ENCODE measurements around the gene CXCR3. TPM values are rescaled to one million over a fixed set of nuclear protein-coding genes. Genes with fewer than 3 reads are reported as not detected.
"Not testable (repeated sequence)": the region's sequence is repeated elsewhere in the genome, so short reads cannot be mapped to it uniquely, and the experiment has no call there.

Gene CXCR3
- total RNA-seq, 1 experiment from 2014 or later: not detected

- in situ Hi-C loops (cut with HindIII; ENCODE audit: low pct_unique_long_range_greater_than_20kb, low sequenced_read_pairs): no loop called here
- no peak for DNase-seq (ENCODE audit: low read depth)
Observed at GRCh38 chrX:71617742-71618141, 569 bp downstream of the CXCR3 start.

GRCh38 chrX:71616672-71617529 lies 1.4 kb downstream of the CXCR3 start:
- no peak for DNase-seq (ENCODE audit: low read depth)
- in situ Hi-C loops (cut with HindIII; ENCODE audit: low pct_unique_long_range_greater_than_20kb, low sequenced_read_pairs): no loop called here

GRCh38 chrX:71615954-71616353 lies 2.4 kb downstream of the CXCR3 start:
- no peak for DNase-seq (ENCODE audit: low read depth)
- in situ Hi-C loops (cut with HindIII; ENCODE audit: low pct_unique_long_range_greater_than_20kb, low sequenced_read_pairs): no loop called here

- in situ Hi-C loops (cut with HindIII; ENCODE audit: low pct_unique_long_range_greater_than_20kb, low sequenced_read_pairs): no loop called here
- no peak for DNase-seq (ENCODE audit: low read depth)
Observed at GRCh38 chrX:71615056-71615455, 3.3 kb downstream of the CXCR3 start.

- in situ Hi-C loops (cut with HindIII; ENCODE audit: low pct_unique_long_range_greater_than_20kb, low sequenced_read_pairs): no loop called here
- DNase-seq (ENCODE audit: low read depth): no peak
Observed at GRCh38 chrX:71612256-71612655, 6.1 kb downstream of the CXCR3 start.

- DNase-seq (ENCODE audit: low read depth); in situ Hi-C loops (cut with HindIII; ENCODE audit: low pct_unique_long_range_greater_than_20kb, low sequenced_read_pairs): not testable (repeated sequence)
Observed at GRCh38 chrX:71611736-71612135, 6.6 kb downstream of the CXCR3 start.

- in situ Hi-C loops (cut with HindIII; ENCODE audit: low pct_unique_long_range_greater_than_20kb, low sequenced_read_pairs): no loop called here
- no peak for DNase-seq (ENCODE audit: low read depth)
Observed at GRCh38 chrX:71609095-71609750, 9.1 kb downstream of the CXCR3 start.

- no peak for DNase-seq (ENCODE audit: low read depth)
- in situ Hi-C loops (cut with HindIII; ENCODE audit: low pct_unique_long_range_greater_than_20kb, low sequenced_read_pairs): no loop called here
Observed at GRCh38 chrX:71607488-71607887, 10.8 kb downstream of the CXCR3 start.

GRCh38 chrX:71606536-71607216 lies 11.6 kb downstream of the CXCR3 start:
- no peak for DNase-seq (ENCODE audit: low read depth)
- in situ Hi-C loops (cut with HindIII; ENCODE audit: low pct_unique_long_range_greater_than_20kb, low sequenced_read_pairs): no loop called here

GRCh38 chrX:71604796-71605568 lies 13.3 kb downstream of the CXCR3 start:
- no peak for DNase-seq (ENCODE audit: low read depth)
- in situ Hi-C loops (cut with HindIII; ENCODE audit: low pct_unique_long_range_greater_than_20kb, low sequenced_read_pairs): no loop called here

- DNase-seq (ENCODE audit: low read depth): no peak
- in situ Hi-C loops (cut with HindIII; ENCODE audit: low pct_unique_long_range_greater_than_20kb, low sequenced_read_pairs): no loop called here
Observed at GRCh38 chrX:71604141-71604540, 14.2 kb downstream of the CXCR3 start.

- in situ Hi-C loops (cut with HindIII; ENCODE audit: low pct_unique_long_range_greater_than_20kb, low sequenced_read_pairs): no loop called here
- DNase-seq (ENCODE audit: low read depth): no peak
Observed at GRCh38 chrX:71603618-71604017, 14.7 kb downstream of the CXCR3 start.

- DNase-seq (ENCODE audit: low read depth): no peak
- in situ Hi-C loops (cut with HindIII; ENCODE audit: low pct_unique_long_range_greater_than_20kb, low sequenced_read_pairs): no loop called here
Observed at GRCh38 chrX:71599965-71600364, 18.3 kb downstream of the CXCR3 start.

GRCh38 chrX:71593210-71593609 lies 25.1 kb downstream of the CXCR3 start:
- in situ Hi-C loops (cut with HindIII; ENCODE audit: low pct_unique_long_range_greater_than_20kb, low sequenced_read_pairs); DNase-seq (ENCODE audit: low read depth): not testable (repeated sequence)

- in situ Hi-C loops (cut with HindIII; ENCODE audit: low pct_unique_long_range_greater_than_20kb, low sequenced_read_pairs): no loop called here
- no peak for DNase-seq (ENCODE audit: low read depth)
Observed at GRCh38 chrX:71586929-71587328, 31.4 kb downstream of the CXCR3 start.

- no peak for DNase-seq (ENCODE audit: low read depth)
- in situ Hi-C loops (cut with HindIII; ENCODE audit: low pct_unique_long_range_greater_than_20kb, low sequenced_read_pairs): no loop called here
Observed at GRCh38 chrX:71581210-71581609, 37.1 kb downstream of the CXCR3 start.

GRCh38 chrX:71579990-71580380 lies 38.3 kb downstream of the CXCR3 start:
- in situ Hi-C loops (cut with HindIII; ENCODE audit: low pct_unique_long_range_greater_than_20kb, low sequenced_read_pairs): no loop called here
- no peak for DNase-seq (ENCODE audit: low read depth)

GRCh38 chrX:71579136-71579989 lies 38.9 kb downstream of the CXCR3 start:
- in situ Hi-C loops (cut with HindIII; ENCODE audit: low pct_unique_long_range_greater_than_20kb, low sequenced_read_pairs): no loop called here
- no peak for DNase-seq (ENCODE audit: low read depth)

All from Caki2 (cell line).